Gastrocnemius medialis (tissue), 4 donors: ENCODE measurements around the gene WDR70. TPM values are rescaled to one million over a fixed set of nuclear protein-coding genes. Genes with fewer than 3 reads are reported as not detected.

Source experiments
- ATAC-seq, 2 donors: fragments of 150-250 bp; one replicate each; pipeline ENCODE4 v1.9.1; 2016
- DNase-seq, 2 donors: peaks; one replicate each; pipeline ENCODE4 v3.0.0-alpha.2; 2019
- H3K27ac ChIP-seq, 4 donors: fragments of 200-600 bp; sonication (generic); 1 replicate in 1 of 4; 2 replicates in 3 of 4; pipeline ENCODE4 v1.5.1; 2016 to 2018; ENCODE audit warnings: mild to moderate bottlenecking in 2 of 4, moderate library complexity in 1 of 4
- H3K27me3 ChIP-seq, 3 donors: fragments of 200-600 bp; sonication (generic) in 2 of 3; 1 replicate in 1 of 3; 2 replicates in 2 of 3; pipeline versions ENCODE4 v1.5.1 to v1.6.0; 2016 to 2019; ENCODE audit warnings: mild to moderate bottlenecking in 1 of 3, moderate library complexity in 1 of 3
- H3K36me3 ChIP-seq, 2 donors: fragments of 200-600 bp; sonication (generic) in 1 of 2; one replicate each; pipeline ENCODE4 v1.5.1; 2017 to 2018
- H3K4me1 ChIP-seq, 2 donors: fragments of 200-600 bp; sonication (generic) in 1 of 2; one replicate each; pipeline ENCODE4 v1.5.1; 2016 to 2017; ENCODE audit warnings: mild to moderate bottlenecking in 2 of 2
- H3K4me3 ChIP-seq, 4 donors: fragments of 200-600 bp; sonication (generic) in 3 of 4; 1 replicate in 1 of 4; 2 replicates in 3 of 4; pipeline ENCODE4 v1.5.1; 2016 to 2019; ENCODE audit warnings: mild to moderate bottlenecking in 2 of 4
- H3K9me3 ChIP-seq, 3 donors: fragments of 200-600 bp; sonication (generic) in 2 of 3; 1 replicate in 1 of 3; 2 replicates in 2 of 3; pipeline ENCODE4 v1.5.1; 2016 to 2019
- POLR2A ChIP-seq, 2 donors: fragments of 450-650 bp; IDR thresholded peaks; one replicate each; pipeline ENCODE4 v1.6.1; 2017; ENCODE audit warnings: antibody characterized with exemption in 2 of 2, mild to moderate bottlenecking in 2 of 2, moderate library complexity in 2 of 2
- in situ Hi-C, 4 donors: fragments of 200-750 bp; cut with MboI; loops; one replicate each; pipeline versions ENCODE4 v1.15.0 to v1.8.0; 2017; ENCODE audit warnings: low sequenced_read_pairs in 4 of 4
- intact Hi-C: fragments of 100-400 bp; cut with DNase I; formaldehyde crosslinking; loops from one replicate; pipeline ENCODE4 v1.15.1; 2023; ENCODE audit warnings: low total_unique reads
- total RNA-seq, 4 donors: library from RNA; depleted of rRNA; stranded (reverse); fragments of >200 nt; gene quantifications; one replicate each; pipeline versions ENCODE4 v1.1.0 to v1.2.3, GENCODE V29; 2016
- TF ChIP-seq, protein P1 (sequence below), 5 experiments: fragments of 450-650 bp in 3 of 5; fragments of 200-600 bp in 2 of 5; sonication (generic) in 2 of 5; IDR thresholded peaks in 4 of 5; conservative IDR thresholded peaks in 1 of 5; 1 replicate in 4 of 5; 2 replicates in 1 of 5; pipeline ENCODE4 v1.5.1; 2016 to 2019; ENCODE audit warnings: antibody characterized with exemption in 5 of 5, mild to moderate bottlenecking in 3 of 5, moderate library complexity in 3 of 5

The WDR70 gene
- total RNA-seq, 4 donors from 2014 or later = 15.9 to 24.8 (median 21.5) TPM

DNA sequence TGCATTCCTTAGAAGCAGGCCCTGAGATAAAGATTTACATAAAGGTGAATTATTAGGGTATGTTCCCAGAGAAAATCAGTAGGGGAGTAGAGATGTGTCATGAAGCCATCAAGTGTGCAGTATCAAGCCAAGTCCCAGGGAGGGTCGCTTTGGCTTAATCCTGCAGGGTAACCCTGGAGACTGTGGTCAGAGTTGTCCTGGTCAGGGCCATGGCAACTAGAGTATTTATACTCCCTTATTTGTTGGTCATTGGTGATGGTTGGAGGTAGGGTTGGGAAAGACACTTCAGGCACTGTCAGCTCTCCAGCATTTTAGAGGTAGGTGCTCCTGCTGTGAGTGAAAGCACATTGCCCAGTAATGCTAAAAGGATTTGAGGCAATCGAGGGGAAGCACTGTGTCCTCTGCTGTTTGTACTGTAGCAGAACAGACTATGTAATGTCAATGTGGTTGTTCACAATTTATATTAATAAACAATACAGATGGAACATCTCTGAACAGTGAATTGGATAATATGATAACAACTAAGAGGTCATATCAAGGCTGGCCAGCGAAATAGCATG, 351.9 kb downstream of the WDR70 start:
- TF ChIP-seq POLR2A (IDR thresholded peaks at IDR 0.05) = no peak
- TF ChIP-seq, protein P1, sequence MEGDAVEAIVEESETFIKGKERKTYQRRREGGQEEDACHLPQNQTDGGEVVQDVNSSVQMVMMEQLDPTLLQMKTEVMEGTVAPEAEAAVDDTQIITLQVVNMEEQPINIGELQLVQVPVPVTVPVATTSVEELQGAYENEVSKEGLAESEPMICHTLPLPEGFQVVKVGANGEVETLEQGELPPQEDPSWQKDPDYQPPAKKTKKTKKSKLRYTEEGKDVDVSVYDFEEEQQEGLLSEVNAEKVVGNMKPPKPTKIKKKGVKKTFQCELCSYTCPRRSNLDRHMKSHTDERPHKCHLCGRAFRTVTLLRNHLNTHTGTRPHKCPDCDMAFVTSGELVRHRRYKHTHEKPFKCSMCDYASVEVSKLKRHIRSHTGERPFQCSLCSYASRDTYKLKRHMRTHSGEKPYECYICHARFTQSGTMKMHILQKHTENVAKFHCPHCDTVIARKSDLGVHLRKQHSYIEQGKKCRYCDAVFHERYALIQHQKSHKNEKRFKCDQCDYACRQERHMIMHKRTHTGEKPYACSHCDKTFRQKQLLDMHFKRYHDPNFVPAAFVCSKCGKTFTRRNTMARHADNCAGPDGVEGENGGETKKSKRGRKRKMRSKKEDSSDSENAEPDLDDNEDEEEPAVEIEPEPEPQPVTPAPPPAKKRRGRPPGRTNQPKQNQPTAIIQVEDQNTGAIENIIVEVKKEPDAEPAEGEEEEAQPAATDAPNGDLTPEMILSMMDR (IDR thresholded peaks at IDR 0.05 in 4 of 5, conservative IDR thresholded peaks at IDR 0.05 in 1 of 5) = no peak
- Histone ChIP-seq H3K4me3 (no peak overlapping the region), H3K27ac (no peak overlapping the region), H3K4me1 (peaks cover 23% of the 10 kb centered on the region in 2 donors), H3K27me3 (no peaks in the 10 kb centered on the region), H3K36me3 (peaks cover 0 to 18% of the 10 kb centered on the region in 2 donors), H3K9me3 (no peaks in the 10 kb centered on the region)
- DNase-seq (no peak), ATAC-seq (no peak)
- intact Hi-C loops (no loop called here), in situ Hi-C loops (no loop called here)

DNA sequence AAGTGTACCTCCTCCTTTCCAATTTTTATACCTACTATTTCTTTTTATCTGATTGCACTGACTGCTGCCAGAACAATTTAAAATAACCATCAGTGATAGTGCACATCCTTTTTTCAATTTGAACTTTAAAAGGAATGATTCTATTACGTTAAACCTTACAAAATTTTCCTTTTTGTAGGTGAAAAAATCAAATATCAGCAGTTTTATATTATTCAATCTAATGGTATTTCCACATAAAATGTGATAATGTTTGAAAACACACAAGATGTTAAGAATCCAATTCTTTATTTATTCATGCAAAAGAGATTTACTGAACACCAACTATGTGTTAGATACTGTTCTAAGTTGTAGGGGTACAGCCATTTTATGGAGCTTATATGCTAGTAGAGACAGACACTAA, 355.0 kb downstream of the WDR70 start:
- H3K9me3 ChIP-seq = no peaks in the 10 kb centered on the region
- intact Hi-C loops (no loop called here), in situ Hi-C loops (no loop called here)
- peaks cover 0 to 6% of the 10 kb centered on the region in 2 donors for H3K36me3 ChIP-seq
- peaks cover 29 to 35% of the 10 kb centered on the region in 2 donors for H3K4me1 ChIP-seq
- no peak for DNase-seq
- H3K27me3 ChIP-seq = no peaks in the 10 kb centered on the region
- no peak overlapping the region for H3K27ac ChIP-seq
- H3K4me3 ChIP-seq = no peak overlapping the region
- TF ChIP-seq, protein P1 (IDR thresholded peaks at IDR 0.05 in 4 of 5, conservative IDR thresholded peaks at IDR 0.05 in 1 of 5) = no peak
- TF ChIP-seq POLR2A (IDR thresholded peaks at IDR 0.05) = no peak
- ATAC-seq = no peak

DNA sequence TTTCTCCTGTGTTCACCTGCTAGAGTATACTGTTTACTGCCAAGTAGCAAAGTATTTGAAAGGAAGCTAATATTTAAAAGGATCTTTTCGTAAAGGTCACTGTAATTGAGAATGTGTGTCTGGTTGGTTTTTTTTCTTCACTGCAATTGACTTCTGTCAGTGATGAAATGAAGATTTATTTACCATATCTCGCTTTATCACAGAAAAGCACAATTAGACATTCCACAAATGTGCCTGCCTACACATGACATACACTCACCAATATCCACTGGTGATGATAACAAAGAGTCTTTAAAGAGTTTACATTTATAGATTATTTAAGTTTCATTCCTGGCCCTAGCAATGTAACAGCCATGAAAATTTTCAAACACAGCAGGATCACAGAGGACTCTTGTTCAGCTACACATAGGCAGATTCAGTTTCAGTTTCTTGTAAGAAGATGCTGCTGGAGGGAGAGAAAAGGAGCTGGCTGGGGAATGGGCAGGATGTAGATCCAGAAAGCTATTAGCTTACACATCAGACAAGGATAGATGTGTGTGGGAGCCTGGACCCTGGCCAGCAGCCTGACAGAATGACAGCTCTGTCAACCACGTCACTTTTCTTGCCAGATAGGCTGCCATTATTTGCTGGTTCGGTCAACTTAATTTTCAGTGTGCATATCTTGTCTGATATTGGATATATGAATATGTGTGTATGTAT, 356.7 kb downstream of the WDR70 start:
- H3K27ac ChIP-seq = peak overlapping the region; percentile 60 to 71 (median 71)
- DNase-seq (peak; percentile 69 to 74), ATAC-seq (peak; percentile 89 to 90)
- intact Hi-C loops = no loop called here
- no peaks in the 10 kb centered on the region for H3K27me3 ChIP-seq
- in situ Hi-C loops = no loop called here
- no peak overlapping the region for H3K4me3 ChIP-seq
- H3K36me3 ChIP-seq = no peaks in the 10 kb centered on the region
- TF ChIP-seq, protein P1 (IDR thresholded peaks at IDR 0.05 in 4 of 5, conservative IDR thresholded peaks at IDR 0.05 in 1 of 5) = no peak
- H3K4me1 ChIP-seq = peaks cover 29 to 40% of the 10 kb centered on the region in 2 donors
- no peaks in the 10 kb centered on the region for H3K9me3 ChIP-seq

DNA sequence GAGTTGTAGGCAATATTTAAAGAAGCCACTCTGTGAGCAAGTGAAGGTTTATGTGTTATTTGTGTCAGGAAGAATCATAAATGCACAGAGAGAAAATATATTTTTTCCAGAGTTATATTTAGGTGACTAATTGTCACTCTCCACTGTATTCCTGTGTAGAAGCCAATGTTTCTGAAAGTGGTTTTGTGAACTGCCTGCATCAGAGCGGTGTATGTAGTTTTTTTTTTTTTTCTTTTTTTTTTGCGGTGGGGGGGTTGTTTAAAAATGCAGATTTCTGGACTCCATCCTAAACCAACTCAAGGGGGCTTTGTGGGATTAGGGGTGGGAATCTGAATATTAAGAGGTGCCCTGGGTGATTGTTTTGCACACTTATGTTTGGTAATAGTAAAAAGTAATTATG, 357.3 kb downstream of the WDR70 start:
- intact Hi-C loops = no loop called here

More for the DNA sequence above, 357.3 kb downstream of the WDR70 start:
- Histone ChIP-seq H3K4me3 (no peak overlapping the region), H3K4me1 (peaks cover 29 to 40% of the 10 kb centered on the region in 2 donors), H3K9me3 (no peaks in the 10 kb centered on the region), H3K36me3 (no peaks in the 10 kb centered on the region), H3K27ac (peak overlapping the region; percentile 60 to 71 (median 71)), H3K27me3 (no peaks in the 10 kb centered on the region)
- no peak for DNase-seq
- TF ChIP-seq POLR2A (IDR thresholded peaks at IDR 0.05) = no peak
- TF ChIP-seq, protein P1 (IDR thresholded peaks at IDR 0.05 in 4 of 5, conservative IDR thresholded peaks at IDR 0.05 in 1 of 5) = no peak
- no peak for ATAC-seq
- in situ Hi-C loops = no loop called here
